Stomach smooth muscle (tissue), 2 donors: ENCODE measurements around the gene NR2F2.
A peak's percentile ranks its signal among the peaks of the same experiment; 100 is the strongest.

Source experiments
- H3K27ac ChIP-seq: one replicate; pipeline ENCODE4 v1.7.0; 2013; ENCODE audit warnings: mild to moderate bottlenecking, low read length, inconsistent platforms
- H3K27me3 ChIP-seq, 2 donors: one replicate each; pipeline ENCODE4 v1.7.0; 2013; ENCODE audit warnings: low read length in 2 of 2; ENCODE audit not compliant: insufficient read depth in 2 of 2, control insufficient read depth in 1 of 2
- H3K36me3 ChIP-seq, 2 donors: one replicate each; pipeline ENCODE4 v1.7.0; 2013; ENCODE audit warnings: low read length in 2 of 2; ENCODE audit not compliant: control insufficient read depth in 2 of 2, insufficient read depth in 2 of 2
- H3K4me1 ChIP-seq: one replicate; pipeline ENCODE4 v1.7.0; 2013; ENCODE audit warnings: low read length; ENCODE audit not compliant: control insufficient read depth, insufficient read depth
- H3K4me3 ChIP-seq, 2 donors: one replicate each; pipeline ENCODE4 v1.7.0; 2013; ENCODE audit warnings: low read length in 2 of 2
- H3K9ac ChIP-seq, 2 donors: one replicate each; pipeline ENCODE4 v1.7.0; 2013; ENCODE audit warnings: low read length in 2 of 2, mild to moderate bottlenecking in 1 of 2
- H3K9me3 ChIP-seq, 2 donors: one replicate each; pipeline ENCODE4 v1.7.0; 2013; ENCODE audit warnings: low read length in 2 of 2; ENCODE audit not compliant: control insufficient read depth in 2 of 2
- donor health status: healthy.
- donor health status: Pancreatic carcinoma.

The NR2F2 gene

GRCh38 chr15:96330450-96331143, at the start of gene NR2F2:
Gene NR2F2, plus strand, starts transcription at chr15:96330700. Its CDS starts 1,406 bp downstream, at chr15:96332106.
- H3K27ac ChIP-seq, result peak within 1 kb of the TSS; percentile 98
- no peaks in the 10 kb centered on the region for H3K27me3 ChIP-seq
- H3K4me3 ChIP-seq, result peak within 1 kb of the TSS; percentile 94 to 100
- peaks cover 6% of the 10 kb centered on the region for H3K4me1 ChIP-seq
- no peaks in the 10 kb centered on the region for H3K9me3 ChIP-seq
- peak within 1 kb of the TSS; percentile 87 to 90 for H3K9ac ChIP-seq
- H3K36me3 ChIP-seq, result peaks cover 16 to 28% of the 10 kb centered on the region in 2 donors

GRCh38 chr15:96285305-96285704, 45.2 kb upstream of the NR2F2 start:
- Histone ChIP-seq H3K9me3 (no peaks in the 10 kb centered on the region), H3K9ac (no peak overlapping the region), H3K27ac (no peak overlapping the region), H3K27me3 (no peaks in the 10 kb centered on the region), H3K4me1 (no peaks in the 10 kb centered on the region), H3K4me3 (no peak overlapping the region), H3K36me3 (peaks cover 0 to 25% of the 10 kb centered on the region in 2 donors)

GRCh38 chr15:96285729-96286254, 44.7 kb upstream of the NR2F2 start:
- Histone ChIP-seq H3K27ac (no peak overlapping the region), H3K9me3 (no peaks in the 10 kb centered on the region), H3K4me1 (no peaks in the 10 kb centered on the region), H3K4me3 (no peak overlapping the region), H3K36me3 (peaks cover 0 to 25% of the 10 kb centered on the region in 2 donors), H3K27me3 (no peaks in the 10 kb centered on the region), H3K9ac (no peak overlapping the region)

- H3K36me3 ChIP-seq, result peaks cover 0 to 10% of the 10 kb centered on the region in 2 donors
- no peaks in the 10 kb centered on the region for H3K9me3 ChIP-seq
- no peak overlapping the region for H3K27ac ChIP-seq
- no peak overlapping the region for H3K9ac ChIP-seq
- H3K4me1 ChIP-seq, result no peaks in the 10 kb centered on the region
- no peaks in the 10 kb centered on the region for H3K27me3 ChIP-seq
- H3K4me3 ChIP-seq, result no peak overlapping the region
Observed at GRCh38 chr15:96290679-96291078, 39.8 kb upstream of the NR2F2 start.

- peaks cover 3% of the 10 kb centered on the region for H3K4me1 ChIP-seq
- no peaks in the 10 kb centered on the region for H3K27me3 ChIP-seq
- no peaks in the 10 kb centered on the region for H3K9me3 ChIP-seq
Observed at GRCh38 chr15:96292635-96293034, 37.9 kb upstream of the NR2F2 start.

GRCh38 chr15:96293441-96293840, 37.1 kb upstream of the NR2F2 start:
- Histone ChIP-seq H3K4me1 (peaks cover 3% of the 10 kb centered on the region), H3K4me3 (no peak overlapping the region), H3K9ac (no peak overlapping the region), H3K27ac (no peak overlapping the region), H3K9me3 (peaks cover 0 to 4% of the 10 kb centered on the region in 2 donors), H3K27me3 (no peaks in the 10 kb centered on the region), H3K36me3 (peaks cover 0 to 1% of the 10 kb centered on the region in 2 donors)

More at GRCh38 chr15:96292635-96293034, 37.9 kb upstream of the NR2F2 start:
- Histone ChIP-seq H3K36me3 (peaks cover 0 to 4% of the 10 kb centered on the region in 2 donors), H3K4me3 (no peak overlapping the region), H3K27ac (no peak overlapping the region), H3K9ac (no peak overlapping the region)

GRCh38 chr15:96294766-96295165, 35.7 kb upstream of the NR2F2 start:
- no peak overlapping the region for H3K27ac ChIP-seq
- peaks cover 3% of the 10 kb centered on the region for H3K4me1 ChIP-seq
- H3K4me3 ChIP-seq, result no peak overlapping the region
- H3K36me3 ChIP-seq, result no peaks in the 10 kb centered on the region
- no peak overlapping the region for H3K9ac ChIP-seq
- H3K9me3 ChIP-seq, result peaks cover 0 to 4% of the 10 kb centered on the region in 2 donors
- no peaks in the 10 kb centered on the region for H3K27me3 ChIP-seq

GRCh38 chr15:96296264-96296663, 34.2 kb upstream of the NR2F2 start:
- Histone ChIP-seq H3K9me3 (peaks cover 0 to 4% of the 10 kb centered on the region in 2 donors), H3K4me1 (peaks cover 3% of the 10 kb centered on the region), H3K36me3 (no peaks in the 10 kb centered on the region), H3K4me3 (no peak overlapping the region), H3K9ac (no peak overlapping the region), H3K27ac (no peak overlapping the region), H3K27me3 (no peaks in the 10 kb centered on the region)

- Histone ChIP-seq H3K36me3 (no peaks in the 10 kb centered on the region), H3K4me3 (no peak overlapping the region), H3K4me1 (peaks cover 3% of the 10 kb centered on the region), H3K9ac (no peak overlapping the region), H3K9me3 (peaks cover 0 to 4% of the 10 kb centered on the region in 2 donors), H3K27me3 (no peaks in the 10 kb centered on the region), H3K27ac (no peak overlapping the region)
Observed at GRCh38 chr15:96297783-96298182, 32.7 kb upstream of the NR2F2 start.

- Histone ChIP-seq H3K9ac (no peak overlapping the region), H3K27ac (no peak overlapping the region), H3K9me3 (peaks cover 0 to 4% of the 10 kb centered on the region in 2 donors), H3K27me3 (no peaks in the 10 kb centered on the region), H3K4me3 (no peak overlapping the region), H3K36me3 (no peaks in the 10 kb centered on the region), H3K4me1 (peaks cover 3% of the 10 kb centered on the region)
Observed at GRCh38 chr15:96298217-96298616, 32.3 kb upstream of the NR2F2 start.

GRCh38 chr15:96300836-96301235, 29.7 kb upstream of the NR2F2 start:
- no peaks in the 10 kb centered on the region for H3K27me3 ChIP-seq
- peaks cover 3% of the 10 kb centered on the region for H3K4me1 ChIP-seq
- H3K9ac ChIP-seq, result peak overlapping the region; percentile 0 to 3
- H3K9me3 ChIP-seq, result peaks cover 0 to 4% of the 10 kb centered on the region in 2 donors
- H3K27ac ChIP-seq, result peak overlapping the region; percentile 3
- H3K36me3 ChIP-seq, result no peaks in the 10 kb centered on the region
- peak overlapping the region; percentile 38 to 41 for H3K4me3 ChIP-seq
